B cell (primary cell): ENCODE measurements around the gene BABAM1. TPM values are rescaled to one million over a fixed set of nuclear protein-coding genes. Genes with fewer than 3 reads are reported as not detected.

Experiments
- ATAC-seq: fragments of 200-7000 bp; cut with Tn5 transposase; one replicate; pipeline ENCODE4 v1.10.0; 2021; ENCODE audit warnings: low read depth, mild to moderate bottlenecking, moderate number of reproducible peaks, moderate library complexity
- CTCF ChIA-PET: fragments of 350-600 bp; sonication (Branson Sonifier 250); formaldehyde crosslinking; loops from one replicate; lab custom pipeline; 2021; ENCODE audit warnings: antibody characterized with exemption, inconsistent platforms; lab: Charles Lee
- POLR2A ChIA-PET: fragments of 350-600 bp; sonication (Branson Sonifier 250); formaldehyde crosslinking; loops from one replicate; lab custom pipeline; 2021; ENCODE audit warnings: antibody characterized with exemption; lab: Charles Lee
- DNase-seq: peaks from one replicate; pipeline ENCODE4 v3.0.0; 2013
- H2AFZ ChIP-seq: 2 replicates; pipeline ENCODE4 v1.6.1; 2012; ENCODE audit warnings: mild to moderate bottlenecking, low read depth, low read length; ENCODE audit not compliant: insufficient read depth, poor library complexity, severe bottlenecking
- H3K27ac ChIP-seq, 2 donors: 1 replicate in 1 of 2; 2 replicates in 1 of 2; pipeline ENCODE4 v1.5.1; 2012 to 2013; ENCODE audit warnings: low read length in 2 of 2, mild to moderate bottlenecking in 2 of 2, moderate library complexity in 1 of 2
- H3K27me3 ChIP-seq, 4 experiments: fragments of 200-600 bp in 1 of 4; sonication (generic) in 1 of 4; replicated peaks in 1 of 4; 1 replicate in 2 of 4; 2 replicates in 2 of 4; pipeline versions ENCODE4 v1.6.1 to v1.7.0; 2013 to 2016; ENCODE audit warnings: low read length in 3 of 4, mild to moderate bottlenecking in 2 of 4, mixed read lengths in 1 of 4, moderate library complexity in 1 of 4; ENCODE audit not compliant: insufficient read depth in 4 of 4, control insufficient read depth in 3 of 4; ENCODE audit errors: control extremely low read depth in 1 of 4
- H3K36me3 ChIP-seq, 2 experiments: replicated peaks in 1 of 2; 1 replicate in 1 of 2; 2 replicates in 1 of 2; pipeline versions ENCODE4 v1.6.1 to v1.7.1; 2013; ENCODE audit warnings: low read length in 1 of 2; ENCODE audit not compliant: insufficient read depth in 2 of 2, control insufficient read depth in 1 of 2; ENCODE audit errors: control extremely low read depth in 1 of 2, extremely low read depth in 1 of 2
- H3K4me1 ChIP-seq, 2 donors: fragments of 200-600 bp in 1 of 2; sonication (generic) in 1 of 2; 1 replicate in 1 of 2; 2 replicates in 1 of 2; pipeline versions ENCODE4 v1.5.1 to v1.6.1; 2013 to 2017; ENCODE audit warnings: low read length in 2 of 2; ENCODE audit not compliant: control insufficient read depth in 2 of 2, insufficient read depth in 2 of 2
- H3K4me2 ChIP-seq: replicated peaks from 2 replicates; pipeline ENCODE3; 2012; ENCODE audit warnings: mild to moderate bottlenecking, low read depth, low read length; ENCODE audit not compliant: poor library complexity, severe bottlenecking
- H3K4me3 ChIP-seq, 5 experiments: fragments of 200-600 bp in 1 of 5; sonication (generic) in 1 of 5; 1 replicate in 3 of 5; 2 replicates in 2 of 5; pipeline versions ENCODE4 v1.5.1 to v1.7.0; 2011 to 2016; ENCODE audit warnings: low read length in 4 of 5, mild to moderate bottlenecking in 4 of 5, low read depth in 2 of 5, control low read depth in 1 of 5, moderate library complexity in 1 of 5; ENCODE audit not compliant: insufficient read depth in 1 of 5; ENCODE audit errors: control extremely low read depth in 1 of 5, extremely low read depth in 1 of 5
- H3K79me2 ChIP-seq: fragments of 200-600 bp; sonication (generic); one replicate; pipeline ENCODE4 v1.6.0; 2016; ENCODE audit warnings: low read length; ENCODE audit not compliant: control insufficient read depth, insufficient read depth
- H3K9ac ChIP-seq: fragments of 200-600 bp; sonication (generic); 2 replicates; pipeline ENCODE4 v1.6.1; 2017; ENCODE audit warnings: mild to moderate bottlenecking, low read length, moderate library complexity
- H3K9me3 ChIP-seq, 3 donors: one replicate each; pipeline versions ENCODE4 v1.6.1 to v1.7.1; 2013; ENCODE audit warnings: low read length in 2 of 3; ENCODE audit not compliant: control insufficient read depth in 2 of 3, insufficient read depth in 1 of 3; ENCODE audit errors: control extremely low read depth in 1 of 3
- H4K20me1 ChIP-seq: 2 replicates; pipeline ENCODE4 v1.6.0; 2012; ENCODE audit warnings: mild to moderate bottlenecking, low read length; ENCODE audit not compliant: insufficient read depth, control insufficient read depth, poor library complexity, severe bottlenecking
- H3K27ac Mint-ChIP-seq: one replicate; pipeline ENCODE4 v1.8.0; 2021; ENCODE audit warnings: mixed read lengths
- H3K27me3 Mint-ChIP-seq: one replicate; pipeline ENCODE4 v1.8.0; 2021; ENCODE audit warnings: mixed read lengths
- H3K4me1 Mint-ChIP-seq: one replicate; pipeline ENCODE4 v1.8.0; 2021; ENCODE audit warnings: mixed read lengths
- H3K4me3 Mint-ChIP-seq: one replicate; pipeline ENCODE4 v1.8.0; 2021; ENCODE audit warnings: mixed read lengths
- H3K9me3 Mint-ChIP-seq: one replicate; pipeline ENCODE4 v1.8.0; 2022; ENCODE audit warnings: mixed read lengths; ENCODE audit not compliant: insufficient read depth
- CTCF ChIP-seq: fragments of 200-600 bp; IDR thresholded peaks from one replicate; pipeline ENCODE4 v1.8.0; 2022; ENCODE audit warnings: antibody characterized with exemption, mild to moderate bottlenecking
- EZH2 ChIP-seq: IDR thresholded peaks from 2 replicates; pipeline ENCODE4 v1.6.1; 2012; ENCODE audit warnings: borderline replicate concordance, low read depth, mild to moderate bottlenecking, moderate library complexity, low read length; ENCODE audit not compliant: insufficient read depth, poor library complexity, severe bottlenecking
- WGBS: methylation state at CpG from one replicate; pipeline ENCODE4 v1.1.5; 2013; ENCODE audit warnings: missing lambda C conversion rate; ENCODE audit not compliant: insufficient coverage; 5-methylcytosine and 5-hydroxymethylcytosine counted together
- intact Hi-C: fragments of 100-400 bp; cut with micrococcal nuclease; formaldehyde crosslinking; loops from one replicate; pipeline ENCODE4 v1.10.0; 2022
- polyA plus RNA-seq: library from polyadenylated mRNA; depleted of rRNA; stranded (reverse); fragments of >200 nt; gene quantifications from 2 replicates; pipeline ENCODE4 v1.2.3, GENCODE V29; 2012
- total RNA-seq, 2 donors: library from RNA; stranded (reverse); fragments of 120-200 nt in 1 of 2; gene quantifications; 1 replicate in 1 of 2; 2 replicates in 1 of 2; pipeline versions ENCODE4 v1.2.3 to v1.2.4, GENCODE V29; 2013 to 2022

BABAM1 gene
- total and polyA plus RNA-seq, 2 donors (not counting 1 experiment from before 2014, with no cell fraction given), result 105 to 129 TPM

GRCh38 chr19:17303940-17304267 is 36.7 kb downstream of the BABAM1 start:
- POLR2A ChIA-PET, result interaction anchor here (0.5 to 1.0 kb wide), 3 partner anchors 11 to 632 kb away, joined by 3 to 7 read pairs (median 3); no protein-coding TSS in a partner anchor
- Histone ChIP-seq H3K27me3 (no peaks in the 10 kb centered on the region), H3K79me2 (peaks cover 33% of the 10 kb centered on the region), H4K20me1 (no peaks in the 10 kb centered on the region), H2AFZ (peak overlapping the region; percentile 97), H3K4me1 (peaks cover 30 to 42% of the 10 kb centered on the region in 2 donors), H3K9me3 (no peaks in the 10 kb centered on the region), H3K4me2 (peak overlapping the region; percentile 99), H3K9ac (peak overlapping the region; percentile 90), H3K27ac (no peak overlapping the region), H3K36me3 (no peaks in the 10 kb centered on the region), H3K4me3 (peak overlapping the region in 1 of 5 experiments; percentile 86)
- Mint-ChIP-seq H3K9me3 (no peaks in the 10 kb centered on the region), H3K27me3 (no peaks in the 10 kb centered on the region), H3K27ac (no peak overlapping the region), H3K4me1 (peaks cover 41% of the 10 kb centered on the region), H3K4me3 (peak overlapping the region; percentile 85)
- intact Hi-C loops, result loop anchor here (10.0 kb wide), 1 partner anchor 409 kb away; no protein-coding TSS in a partner anchor
- TF ChIP-seq CTCF (no peak), EZH2 (no peak)
- DNase-seq (no peak), ATAC-seq (no peak)
- CTCF ChIA-PET, result interaction anchor here (0.9 to 2.9 kb wide), 6 partner anchors 8 to 82 kb away, joined by 3 to 13 read pairs (median 6); partner anchors contain the start of gene BABAM1
- WGBS, result 97% methylated on average over 9 of the region's 12 CpGs
